ENCODE results near the gene EMID1. TPM values are rescaled to one million over a fixed set of nuclear protein-coding genes. Genes with fewer than 3 reads are reported as not detected.

Gene EMID1
- total and polyA plus RNA-seq, 3 donors from 2014 or later, result 6.2 to 7.5 (median 7.0) TPM

DNA sequence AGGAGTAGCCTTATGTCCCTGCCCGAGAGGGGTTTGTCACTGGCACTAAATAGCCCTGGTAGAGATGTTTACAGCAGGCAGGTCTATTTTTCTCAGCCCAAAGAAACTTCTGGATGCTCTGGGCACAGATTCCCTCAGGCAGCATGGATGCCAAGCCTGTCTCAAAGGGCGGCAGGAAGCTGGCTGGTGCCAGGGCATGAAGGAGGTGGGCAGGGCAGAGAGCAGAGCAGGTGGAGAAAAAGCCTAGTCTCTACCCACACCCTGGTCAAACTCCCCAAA, 96.6 kb downstream of the EMID1 start:
- whole genome bisulfite sequencing, 2 donors, result 80 to 82% methylated on average over 2 of the region's 2 CpGs
- Histone ChIP-seq H3K4me3 (no peak overlapping the region), H3K4me1 (peaks cover 10% of the 10 kb centered on the region), H3K36me3 (ENCODE audit: low read depth, missing control alignments) (no peaks in the 10 kb centered on the region), H3K27me3 (no peaks in the 10 kb centered on the region), H3K9me3 (no peaks in the 10 kb centered on the region), H3K27ac (no peak overlapping the region)
- intact Hi-C loops (cut with DNase I; ENCODE audit: low total_unique reads), result no loop called here
- no peak for DNase-seq
- TF ChIP-seq CTCF (IDR thresholded peaks at IDR 0.05), result no peak
- TF ChIP-seq POLR2A (IDR thresholded peaks at IDR 0.05), result no peak

DNA sequence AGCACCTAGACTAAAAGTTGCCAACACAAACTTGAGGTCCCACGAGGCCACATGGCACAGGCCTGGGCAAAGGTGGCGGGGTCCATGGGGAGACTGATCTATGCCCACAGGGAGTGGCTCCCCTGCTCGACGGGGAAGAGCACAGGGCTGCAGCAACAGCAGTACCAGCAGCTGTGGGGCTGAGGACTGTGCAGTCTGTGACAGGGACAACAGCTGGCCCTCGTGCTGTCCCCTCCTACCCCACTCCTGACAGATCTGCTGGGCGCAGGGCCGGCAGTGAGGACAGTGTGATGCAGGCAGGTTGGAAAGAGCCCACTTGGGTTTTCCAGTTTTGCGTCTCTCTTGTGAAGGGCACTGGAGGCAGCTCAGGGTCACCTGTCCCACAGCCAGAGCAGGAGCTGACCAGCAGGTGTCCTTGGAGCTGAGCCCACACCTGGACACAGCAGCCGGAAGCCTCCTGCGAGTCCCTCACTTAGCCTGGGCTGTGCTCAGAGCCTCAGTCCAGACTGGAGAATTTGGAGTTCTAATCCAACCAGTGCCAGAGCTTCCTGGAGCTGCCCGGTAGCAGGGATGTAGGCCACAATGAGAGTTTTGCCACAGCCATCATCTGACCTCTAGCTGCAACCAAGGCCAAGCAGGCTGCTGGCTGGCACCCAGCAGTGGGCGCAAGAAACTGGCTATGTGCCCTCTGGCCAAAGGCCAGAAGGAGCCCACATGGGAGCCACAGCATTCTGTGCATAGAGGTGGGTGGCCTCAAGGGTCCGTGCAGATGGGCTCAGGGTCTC, 97.2 kb downstream of the EMID1 start:
- Histone ChIP-seq H3K4me3 (no peak overlapping the region), H3K27me3 (no peaks in the 10 kb centered on the region), H3K27ac (no peak overlapping the region), H3K36me3 (ENCODE audit: low read depth, missing control alignments) (no peaks in the 10 kb centered on the region), H3K9me3 (no peaks in the 10 kb centered on the region), H3K4me1 (peaks cover 16% of the 10 kb centered on the region)
- WGBS, 2 donors, result 43 to 54% methylated on average over 9 to 13 of the region's 13 CpGs
- peak; percentile 49 for DNase-seq
- intact Hi-C loops (cut with DNase I; ENCODE audit: low total_unique reads), result no loop called here
- TF ChIP-seq CTCF (IDR thresholded peaks at IDR 0.05), result no peak
- TF ChIP-seq POLR2A (IDR thresholded peaks at IDR 0.05), result no peak

DNA sequence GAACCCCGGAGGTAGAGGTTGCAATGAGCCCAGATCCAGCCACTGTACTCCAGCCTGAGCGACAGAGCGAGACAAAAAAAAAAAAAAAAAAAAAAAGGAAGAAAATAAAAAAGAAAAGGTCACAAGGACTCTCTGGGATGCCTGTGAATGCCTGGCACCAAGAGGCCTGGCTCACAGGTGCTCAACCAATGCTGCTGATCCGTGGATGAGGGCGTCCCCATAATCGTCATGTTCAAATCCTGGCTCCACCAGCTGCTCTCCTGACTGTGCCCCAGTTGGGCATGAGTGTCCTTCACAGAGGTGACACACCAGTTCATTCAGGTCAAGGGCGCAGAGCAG, 100.1 kb downstream of the EMID1 start:
- WGBS, 2 donors, result 35 to 46% methylated on average over 7 of the region's 7 CpGs
- Histone ChIP-seq H3K4me3 (peak overlapping the region; percentile 86 to 88), H3K27me3 (no peaks in the 10 kb centered on the region), H3K27ac (peak overlapping the region in 1 of 2 donors; percentile 82), H3K36me3 (ENCODE audit: low read depth, missing control alignments) (no peaks in the 10 kb centered on the region), H3K4me1 (peaks cover 45% of the 10 kb centered on the region), H3K9me3 (no peaks in the 10 kb centered on the region)
- TF ChIP-seq POLR2A (IDR thresholded peaks at IDR 0.05) (no peak), CTCF (IDR thresholded peaks at IDR 0.05) (no peak)
- DNase-seq, result no peak
- intact Hi-C loops (cut with DNase I; ENCODE audit: low total_unique reads), result no loop called here

- no peaks in the 10 kb centered on the region for H3K27me3 ChIP-seq
- intact Hi-C loops (cut with DNase I; ENCODE audit: low total_unique reads), result no loop called here
- H3K4me1 ChIP-seq, result peaks cover 48% of the 10 kb centered on the region
- peak within 1 kb of the TSS; percentile 74 to 82 for H3K27ac ChIP-seq
- TF ChIP-seq POLR2A (IDR thresholded peaks at IDR 0.05) (no peak), CTCF (IDR thresholded peaks at IDR 0.05) (peak; percentile 44 to 77 (median 51))
- no peaks in the 10 kb centered on the region for H3K9me3 ChIP-seq
- DNase-seq, result peak; percentile 89
- peak within 1 kb of the TSS; percentile 86 to 88 for H3K4me3 ChIP-seq
- WGBS, 2 donors, result 0% methylated on average over 10 to 34 of the region's 40 CpGs
- no peaks in the 10 kb centered on the region for H3K36me3 ChIP-seq (ENCODE audit: low read depth, missing control alignments)
Measured at GRCh38 chr22:29306175-29306834, 100.6 kb downstream of the EMID1 start, which contains the start of gene GAS2L1. TSS of gene GAS2L1 (plus strand) at chr22:29306650. CDS start at chr22:29308106, 1,456 bp downstream.

Measured in testis (tissue), 3 donors.